Liver (tissue), 9 donors: ENCODE data around the gene DAGLA. TPM values are rescaled to one million over a fixed set of nuclear protein-coding genes. Genes with fewer than 3 reads are reported as not detected.

Experiments used
- DNase-seq: peaks from one replicate; pipeline ENCODE4 v3.0.0-alpha.2; 2017; ENCODE audit warnings: low spot score
- H3K27ac ChIP-seq, 2 donors: one replicate each; pipeline ENCODE4 v1.7.0; 2013; ENCODE audit warnings: inconsistent platforms in 2 of 2, low read length in 2 of 2, control low read depth in 1 of 2, low read depth in 1 of 2, mild to moderate bottlenecking in 1 of 2
- H3K27me3 ChIP-seq, 4 donors: one replicate each; pipeline versions ENCODE4 v1.6.1 to v1.7.0; 2013; ENCODE audit warnings: low read length in 3 of 4, inconsistent platforms in 1 of 4, mild to moderate bottlenecking in 1 of 4, moderate library complexity in 1 of 4; ENCODE audit not compliant: control insufficient read depth in 4 of 4, insufficient read depth in 4 of 4
- H3K36me3 ChIP-seq, 4 donors: one replicate each; pipeline versions ENCODE4 v1.6.1 to v1.7.0; 2013; ENCODE audit warnings: low read length in 3 of 4, mild to moderate bottlenecking in 3 of 4, low read depth in 1 of 4, moderate library complexity in 1 of 4; ENCODE audit not compliant: control insufficient read depth in 4 of 4, insufficient read depth in 3 of 4
- H3K4me1 ChIP-seq, 4 donors: one replicate each; pipeline versions ENCODE4 v1.6.1 to v1.7.0; 2013; ENCODE audit warnings: low read length in 3 of 4, mild to moderate bottlenecking in 3 of 4, moderate library complexity in 1 of 4; ENCODE audit not compliant: control insufficient read depth in 4 of 4, insufficient read depth in 4 of 4
- H3K4me3 ChIP-seq, 3 donors: one replicate each; pipeline versions ENCODE4 v1.6.1 to v1.7.0; 2013; ENCODE audit warnings: low read length in 3 of 3, control low read depth in 1 of 3, low read depth in 1 of 3, mild to moderate bottlenecking in 1 of 3
- H3K9ac ChIP-seq, 2 donors: one replicate each; pipeline ENCODE4 v1.7.0; 2013; ENCODE audit warnings: low read length in 2 of 2, mild to moderate bottlenecking in 2 of 2, moderate library complexity in 2 of 2, control low read depth in 1 of 2, low read depth in 1 of 2
- H3K9me3 ChIP-seq, 4 donors: one replicate each; pipeline versions ENCODE4 v1.6.1 to v1.7.0; 2013; ENCODE audit warnings: low read length in 3 of 4; ENCODE audit not compliant: control insufficient read depth in 4 of 4
- ATF3 ChIP-seq: IDR thresholded peaks from 2 replicates; pipeline ENCODE4 v1.6.1; 2016; ENCODE audit warnings: antibody characterized with exemption
- CTCF ChIP-seq: fragments of 150-350 bp; IDR thresholded peaks from 2 replicates; pipeline ENCODE4 v1.5.1; 2017; ENCODE audit warnings: improper control_type of control experiment, low read depth, low read length; ENCODE audit not compliant: missing input control
- EGR1 ChIP-seq, 2 donors: IDR thresholded peaks; 2 replicates each; pipeline ENCODE4 v1.6.1; 2016 to 2018; ENCODE audit warnings: antibody characterized with exemption in 2 of 2, low read depth in 2 of 2
- FOXA1 ChIP-seq: IDR thresholded peaks from 2 replicates; pipeline ENCODE4 v1.6.1; 2016; ENCODE audit warnings: antibody characterized with exemption
- FOXA2 ChIP-seq: IDR thresholded peaks from 2 replicates; pipeline ENCODE4 v1.6.1; 2016; ENCODE audit warnings: antibody characterized with exemption
- GABPA ChIP-seq, 2 donors: IDR thresholded peaks in 1 of 2; conservative IDR thresholded peaks in 1 of 2; 2 replicates each; pipeline ENCODE4 v1.6.1; 2016; ENCODE audit warnings: antibody characterized with exemption in 2 of 2, mild to moderate bottlenecking in 1 of 2, moderate library complexity in 1 of 2
- HNF4A ChIP-seq, 2 donors: conservative IDR thresholded peaks; 2 replicates each; pipeline ENCODE4 v1.6.1; 2016; ENCODE audit warnings: antibody characterized with exemption in 2 of 2, mild to moderate bottlenecking in 2 of 2
- HNF4G ChIP-seq: IDR thresholded peaks from 2 replicates; pipeline ENCODE4 v1.6.1; 2016; ENCODE audit warnings: antibody characterized with exemption
- JUND ChIP-seq, 2 donors: IDR thresholded peaks; 2 replicates each; pipeline ENCODE4 v1.6.1; 2016; ENCODE audit warnings: antibody characterized with exemption in 2 of 2
- MAX ChIP-seq: IDR thresholded peaks from 2 replicates; pipeline ENCODE4 v1.6.1; 2016; ENCODE audit warnings: antibody characterized with exemption
- NR2F2 ChIP-seq: IDR thresholded peaks from 2 replicates; pipeline ENCODE4 v1.6.1; 2016; ENCODE audit warnings: antibody characterized with exemption
- RAD21 ChIP-seq, 2 donors: IDR thresholded peaks; 2 replicates each; pipeline ENCODE4 v1.6.1; 2016; ENCODE audit warnings: antibody characterized with exemption in 2 of 2, mild to moderate bottlenecking in 2 of 2
- RXRA ChIP-seq, 2 donors: IDR thresholded peaks; 2 replicates each; pipeline ENCODE4 v1.6.1; 2017 to 2018; ENCODE audit warnings: antibody characterized with exemption in 2 of 2, mild to moderate bottlenecking in 1 of 2
- SP1 ChIP-seq: IDR thresholded peaks from 2 replicates; pipeline ENCODE4 v1.6.1; 2018; ENCODE audit warnings: antibody characterized with exemption, mild to moderate bottlenecking
- TAF1 ChIP-seq: conservative IDR thresholded peaks from 2 replicates; pipeline ENCODE4 v1.6.1; 2016; ENCODE audit warnings: antibody characterized with exemption, mild to moderate bottlenecking
- YY1 ChIP-seq: IDR thresholded peaks from 2 replicates; pipeline ENCODE4 v1.6.1; 2016; ENCODE audit warnings: antibody characterized with exemption, mild to moderate bottlenecking
- WGBS: extraction: QIAGEN DNeasy Blood & Tissue Kit; methylation state at CpG from one replicate; pipeline ENCODE4 v1.1.7; 2013; 5-methylcytosine and 5-hydroxymethylcytosine counted together
- polyA plus RNA-seq, 2 donors: library from polyadenylated mRNA; stranded (reverse) in 1 of 2; unstranded in 1 of 2; fragments of 200-250 nt in 1 of 2; fragments of >200 nt in 1 of 2; fragmentation: Nextera tagmentation in 1 of 2; extraction: Ambion mirVana in 1 of 2; gene quantifications; one replicate each; pipeline versions ENCODE4 v1.2.1 to v1.2.3, GENCODE V29; 2013 to 2015
- total RNA-seq, 2 donors: library from RNA; depleted of rRNA; stranded (reverse); fragments of >200 nt; gene quantifications; one replicate each; pipeline ENCODE4 v1.2.3, GENCODE V29; 2014
- donor health status: healthy.
- donor health status: healthy.
- donor health status: healthy.
- donor health status: healthy.
- donor health status: healthy.

Gene DAGLA
- total and polyA plus RNA-seq, 4 donors: 0.13 to 0.84 (median 0.60) TPM

GRCh38 chr11:61726775-61727174 is 46.6 kb downstream of the DAGLA start:
- H3K27ac ChIP-seq: no peak overlapping the region

GRCh38 chr11:61727401-61727811 is 47.2 kb downstream of the DAGLA start:
- Histone ChIP-seq H3K27me3 (no peaks in the 10 kb centered on the region), H3K4me1 (no peaks in the 10 kb centered on the region), H3K9me3 (no peaks in the 10 kb centered on the region), H3K27ac (no peak overlapping the region), H3K9ac (no peak overlapping the region), H3K36me3 (no peaks in the 10 kb centered on the region), H3K4me3 (no peak overlapping the region)
- TF ChIP-seq RXRA (IDR thresholded peaks at IDR 0.05): no peak
- TF ChIP-seq HNF4G: no peak
- no peak for TF ChIP-seq GABPA (IDR thresholded peaks at IDR 0.05 in 1 of 2, conservative IDR thresholded peaks at IDR 0.05 in 1 of 2)
- TF ChIP-seq TAF1: no peak
- no peak for TF ChIP-seq FOXA1
- TF ChIP-seq CTCF: no peak
- WGBS: 94% methylated on average over 3 of the region's 3 CpGs
- no peak for DNase-seq

More at GRCh38 chr11:61726775-61727174, 46.6 kb downstream of the DAGLA start:
- H3K4me1 ChIP-seq: no peaks in the 10 kb centered on the region
- no peaks in the 10 kb centered on the region for H3K36me3 ChIP-seq
- no peaks in the 10 kb centered on the region for H3K27me3 ChIP-seq
- H3K9me3 ChIP-seq: no peaks in the 10 kb centered on the region
- 87% methylated on average over 13 of the region's 13 CpGs for WGBS
- no peak overlapping the region for H3K4me3 ChIP-seq
- no peak overlapping the region for H3K9ac ChIP-seq
- no peak for DNase-seq
- TF ChIP-seq ATF3 (no peak), CTCF (no peak), RXRA (IDR thresholded peaks at IDR 0.05) (no peak), RAD21 (IDR thresholded peaks at IDR 0.05) (no peak), YY1 (no peak), HNF4A (conservative IDR thresholded peaks at IDR 0.05) (no peak), SP1 (no peak)

- TF ChIP-seq HNF4A (conservative IDR thresholded peaks at IDR 0.05) (no peak), MAX (no peak), GABPA (IDR thresholded peaks at IDR 0.05 in 1 of 2, conservative IDR thresholded peaks at IDR 0.05 in 1 of 2) (no peak), JUND (IDR thresholded peaks at IDR 0.05) (no peak), ATF3 (no peak), HNF4G (no peak), SP1 (no peak), CTCF (no peak), EGR1 (IDR thresholded peaks at IDR 0.05; ENCODE audit: low read depth in 2 of 2) (no peak), RAD21 (IDR thresholded peaks at IDR 0.05) (no peak), RXRA (IDR thresholded peaks at IDR 0.05) (no peak), FOXA2 (no peak), NR2F2 (no peak), TAF1 (no peak)
- no peak for DNase-seq
- Histone ChIP-seq H3K4me1 (no peaks in the 10 kb centered on the region), H3K27me3 (no peaks in the 10 kb centered on the region), H3K36me3 (no peaks in the 10 kb centered on the region), H3K27ac (no peak overlapping the region), H3K4me3 (no peak overlapping the region), H3K9me3 (no peaks in the 10 kb centered on the region), H3K9ac (no peak overlapping the region)
- WGBS: 93% methylated on average over 33 of the region's 33 CpGs
Measured at GRCh38 chr11:61728066-61728939, 48.1 kb downstream of the DAGLA start.
